ENCODE results near the gene ZDHHC14. TPM values are rescaled to one million over a fixed set of nuclear protein-coding genes. Genes with fewer than 3 reads are reported as not detected.
A peak's percentile ranks its signal among the peaks of the same experiment; 100 is the strongest.

The ZDHHC14 gene
- total and polyA plus RNA-seq, 8 donors, result 3.4 to 25.7 (median 7.4) TPM

GRCh38 chr6:157539421-157539822 is 158.4 kb downstream of the ZDHHC14 start:
- no peaks in the 10 kb centered on the region for H3K9me3 ChIP-seq
- TF ChIP-seq CTCF (IDR thresholded peaks at IDR 0.05) (no peak), POLR2AphosphoS5 (IDR thresholded peaks at IDR 0.05) (no peak), EP300 (IDR thresholded peaks at IDR 0.05) (no peak), POLR2A (IDR thresholded peaks at IDR 0.05) (no peak)
- peaks cover 18 to 36% (median 19%) of the 10 kb centered on the region in 4 donors for H3K4me1 ChIP-seq
- no peaks in the 10 kb centered on the region for H3K27me3 ChIP-seq
- intact Hi-C loops (cut with DNase I; ENCODE audit: low total_unique reads), result no loop called here
- H3K36me3 ChIP-seq, result peaks cover 0 to 19% (median 15%) of the 10 kb centered on the region in 4 donors
- H3K4me3 ChIP-seq, result no peak overlapping the region
- WGBS, 5 donors, result 68 to 87% (median 80%) methylated on average over 10 of the region's 10 CpGs
- H3K27ac ChIP-seq, result no peak overlapping the region
- no peak for DNase-seq

- H3K27me3 ChIP-seq, result no peaks in the 10 kb centered on the region
- no peak overlapping the region for H3K4me3 ChIP-seq
- peaks cover 0 to 26% (median 17%) of the 10 kb centered on the region in 4 donors for H3K36me3 ChIP-seq
- H3K27ac ChIP-seq, result no peak overlapping the region
- DNase-seq, result peak in 1 of 2 donors; percentile 55
- no peaks in the 10 kb centered on the region for H3K9me3 ChIP-seq
- H3K4me1 ChIP-seq, result peaks cover 11 to 29% (median 16%) of the 10 kb centered on the region in 4 donors
- TF ChIP-seq EP300 (IDR thresholded peaks at IDR 0.05) (no peak), POLR2A (IDR thresholded peaks at IDR 0.05) (no peak), CTCF (IDR thresholded peaks at IDR 0.05) (no peak), POLR2AphosphoS5 (IDR thresholded peaks at IDR 0.05) (no peak)
- intact Hi-C loops (cut with DNase I; ENCODE audit: low total_unique reads), result no loop called here
- 71 to 88% (median 84%) methylated on average over 16 of the region's 16 CpGs for WGBS, 5 donors
Measured at GRCh38 chr6:157539900-157540752, 159.1 kb downstream of the ZDHHC14 start.

- intact Hi-C loops (cut with DNase I; ENCODE audit: low total_unique reads), result no loop called here
- Histone ChIP-seq H3K27me3 (no peaks in the 10 kb centered on the region), H3K4me1 (peaks cover 0 to 14% (median 3%) of the 10 kb centered on the region in 4 donors), H3K4me3 (no peak overlapping the region), H3K27ac (no peak overlapping the region), H3K9me3 (no peaks in the 10 kb centered on the region), H3K36me3 (peaks cover 0 to 33% (median 17%) of the 10 kb centered on the region in 4 donors)
- no peak for DNase-seq
- 66 to 87% (median 71%) methylated on average over 13 of the region's 13 CpGs for WGBS, 5 donors
- TF ChIP-seq EP300 (IDR thresholded peaks at IDR 0.05) (no peak), POLR2AphosphoS5 (IDR thresholded peaks at IDR 0.05) (no peak), CTCF (IDR thresholded peaks at IDR 0.05) (no peak), POLR2A (IDR thresholded peaks at IDR 0.05) (no peak)
Measured at GRCh38 chr6:157541618-157542413, 160.8 kb downstream of the ZDHHC14 start.

GRCh38 chr6:157542414-157543160 is 161.6 kb downstream of the ZDHHC14 start:
- Histone ChIP-seq H3K9me3 (no peaks in the 10 kb centered on the region), H3K4me3 (no peak overlapping the region), H3K36me3 (peaks cover 0 to 36% (median 17%) of the 10 kb centered on the region in 4 donors), H3K27ac (peak overlapping the region in 1 of 5 donors; percentile 20), H3K27me3 (no peaks in the 10 kb centered on the region), H3K4me1 (peaks cover 0 to 12% (median 2%) of the 10 kb centered on the region in 4 donors)
- TF ChIP-seq CTCF (IDR thresholded peaks at IDR 0.05) (no peak), POLR2A (IDR thresholded peaks at IDR 0.05) (no peak), EP300 (IDR thresholded peaks at IDR 0.05) (no peak), POLR2AphosphoS5 (IDR thresholded peaks at IDR 0.05) (no peak)
- intact Hi-C loops (cut with DNase I; ENCODE audit: low total_unique reads), result no loop called here
- WGBS, 5 donors, result 83 to 92% (median 85%) methylated on average over 21 of the region's 21 CpGs
- DNase-seq, result no peak
